Measurements from ENCODE around the gene CSRNP3.

- TF ChIP-seq, protein P1, sequence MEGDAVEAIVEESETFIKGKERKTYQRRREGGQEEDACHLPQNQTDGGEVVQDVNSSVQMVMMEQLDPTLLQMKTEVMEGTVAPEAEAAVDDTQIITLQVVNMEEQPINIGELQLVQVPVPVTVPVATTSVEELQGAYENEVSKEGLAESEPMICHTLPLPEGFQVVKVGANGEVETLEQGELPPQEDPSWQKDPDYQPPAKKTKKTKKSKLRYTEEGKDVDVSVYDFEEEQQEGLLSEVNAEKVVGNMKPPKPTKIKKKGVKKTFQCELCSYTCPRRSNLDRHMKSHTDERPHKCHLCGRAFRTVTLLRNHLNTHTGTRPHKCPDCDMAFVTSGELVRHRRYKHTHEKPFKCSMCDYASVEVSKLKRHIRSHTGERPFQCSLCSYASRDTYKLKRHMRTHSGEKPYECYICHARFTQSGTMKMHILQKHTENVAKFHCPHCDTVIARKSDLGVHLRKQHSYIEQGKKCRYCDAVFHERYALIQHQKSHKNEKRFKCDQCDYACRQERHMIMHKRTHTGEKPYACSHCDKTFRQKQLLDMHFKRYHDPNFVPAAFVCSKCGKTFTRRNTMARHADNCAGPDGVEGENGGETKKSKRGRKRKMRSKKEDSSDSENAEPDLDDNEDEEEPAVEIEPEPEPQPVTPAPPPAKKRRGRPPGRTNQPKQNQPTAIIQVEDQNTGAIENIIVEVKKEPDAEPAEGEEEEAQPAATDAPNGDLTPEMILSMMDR (IDR thresholded peaks at IDR 0.05), result no peak
- no peak for TF ChIP-seq POLR2A (IDR thresholded peaks at IDR 0.05)
Measured at GRCh38 chr2:165533331-165533730, 63.8 kb downstream of the CSRNP3 start.

Data from ovary (tissue), 3 donors.